Breast epithelium (tissue), 3 donors: ENCODE data around the gene FBXW2.

Experiments
- CTCF ChIP-seq, 3 donors: fragments of 450-650 bp; IDR thresholded peaks; one replicate each; pipeline ENCODE4 v1.5.1; 2016 to 2017; ENCODE audit warnings: antibody characterized with exemption in 3 of 3, mild to moderate bottlenecking in 3 of 3, moderate library complexity in 3 of 3
- POLR2A ChIP-seq: fragments of 450-650 bp; IDR thresholded peaks from one replicate; pipeline ENCODE4 v1.6.1; 2016; ENCODE audit warnings: antibody characterized with exemption, mild to moderate bottlenecking, moderate library complexity
- POLR2AphosphoS5 ChIP-seq, 3 donors: sonication (generic); formaldehyde crosslinking; IDR thresholded peaks; one replicate each; pipeline ENCODE4 v1.6.1; 2017; ENCODE audit warnings: antibody characterized with exemption in 3 of 3

GRCh38 chr9:120720404-120720803 is 72.8 kb downstream of the FBXW2 start:
- TF ChIP-seq CTCF (IDR thresholded peaks at IDR 0.05) (no peak), POLR2AphosphoS5 (IDR thresholded peaks at IDR 0.05) (no peak), POLR2A (no peak)
